Progenitor cell of endocrine pancreas (in vitro differentiated cells): ENCODE data around the gene PRKN. TPM values are rescaled to one million over a fixed set of nuclear protein-coding genes. Genes with fewer than 3 reads are reported as not detected.

Experiments
- DNase-seq: peaks from one replicate; pipeline ENCODE4 v3.0.0; 2021; ENCODE audit warnings: low spot score; ENCODE audit not compliant: unreplicated experiment
- H3K27ac Mint-ChIP-seq: 2 replicates; pipeline ENCODE4 v1.8.0; 2021; ENCODE audit warnings: mild to moderate bottlenecking, moderate library complexity, mixed read lengths
- H3K27me3 Mint-ChIP-seq: 2 replicates; pipeline ENCODE4 v1.8.0; 2021; ENCODE audit warnings: mixed read lengths
- H3K36me3 Mint-ChIP-seq: 2 replicates; pipeline ENCODE4 v1.8.0; 2022; ENCODE audit warnings: mixed read lengths; ENCODE audit not compliant: insufficient read depth
- H3K4me1 Mint-ChIP-seq: 2 replicates; pipeline ENCODE4 v1.8.0; 2021; ENCODE audit warnings: low read depth, mixed read lengths
- H3K4me3 Mint-ChIP-seq: 2 replicates; pipeline ENCODE4 v1.8.0; 2021; ENCODE audit warnings: low read depth, mild to moderate bottlenecking, moderate library complexity, mixed read lengths
- H3K9me3 Mint-ChIP-seq: 2 replicates; pipeline ENCODE4 v1.8.0; 2021; ENCODE audit warnings: low read depth, mixed read lengths
- CTCF ChIP-seq: fragments of 200-600 bp; sonication (generic); IDR thresholded peaks from one replicate; pipeline ENCODE4 v1.5.0; 2021; ENCODE audit warnings: antibody characterized with exemption, mild to moderate bottlenecking; ENCODE audit not compliant: unreplicated experiment
- total RNA-seq: library from RNA; stranded (reverse); gene quantifications from 2 replicates; pipeline ENCODE4 v1.2.1, GENCODE V29; 2021

The PRKN gene
- total RNA-seq, 1 donor from 2014 or later = 4.6 TPM

GRCh38 chr6:161906571-161906970 is 821.0 kb downstream of the PRKN start:
- Mint-ChIP-seq H3K27ac (no peak overlapping the region), H3K36me3 (no peaks in the 10 kb centered on the region), H3K27me3 (peaks cover 2% of the 10 kb centered on the region), H3K4me1 (no peaks in the 10 kb centered on the region), H3K9me3 (no peaks in the 10 kb centered on the region), H3K4me3 (no peak overlapping the region)
- DNase-seq = no peak
- TF ChIP-seq CTCF = no peak

DNA sequence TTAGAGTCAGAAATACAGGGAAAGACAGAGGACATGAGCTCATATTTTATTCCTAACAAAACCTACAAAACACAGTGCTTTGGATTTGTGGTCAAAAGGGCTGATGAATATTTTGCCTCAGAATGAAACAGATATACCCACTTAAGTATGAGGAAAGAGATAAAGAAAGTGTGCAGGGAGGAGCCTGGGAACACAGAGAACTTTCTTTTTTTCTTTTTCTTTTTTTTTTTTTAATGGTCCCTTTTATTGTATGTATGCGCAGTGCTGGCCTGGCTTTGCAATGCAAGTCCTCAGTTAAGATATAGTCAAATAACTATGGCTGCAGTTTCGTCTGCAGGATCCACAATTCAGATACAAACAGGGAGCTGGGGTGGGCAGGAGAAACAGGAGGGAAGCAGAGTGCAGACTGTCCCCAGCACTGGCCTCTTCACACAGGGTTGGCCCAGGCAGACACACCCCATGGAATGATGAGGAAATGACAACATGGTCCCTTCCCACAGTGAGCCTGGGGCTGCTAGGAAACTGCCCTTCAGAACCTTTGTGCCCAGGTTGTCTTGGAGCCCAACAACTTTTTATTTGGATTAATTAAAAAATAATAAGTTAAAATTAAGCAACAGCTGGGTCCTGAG is 823.9 kb downstream of the PRKN start:
- DNase-seq = no peak
- Mint-ChIP-seq H3K9me3 (no peaks in the 10 kb centered on the region), H3K36me3 (no peaks in the 10 kb centered on the region), H3K4me1 (no peaks in the 10 kb centered on the region), H3K27ac (no peak overlapping the region), H3K4me3 (no peak overlapping the region), H3K27me3 (peaks cover 2% of the 10 kb centered on the region)
- TF ChIP-seq CTCF = no peak

GRCh38 chr6:161901740-161902426 is 825.7 kb downstream of the PRKN start:
- Mint-ChIP-seq H3K9me3 (no peaks in the 10 kb centered on the region), H3K4me3 (no peak overlapping the region), H3K27ac (no peak overlapping the region), H3K27me3 (peaks cover 2% of the 10 kb centered on the region), H3K4me1 (no peaks in the 10 kb centered on the region), H3K36me3 (no peaks in the 10 kb centered on the region)
- no peak for DNase-seq
- TF ChIP-seq CTCF = no peak

DNA sequence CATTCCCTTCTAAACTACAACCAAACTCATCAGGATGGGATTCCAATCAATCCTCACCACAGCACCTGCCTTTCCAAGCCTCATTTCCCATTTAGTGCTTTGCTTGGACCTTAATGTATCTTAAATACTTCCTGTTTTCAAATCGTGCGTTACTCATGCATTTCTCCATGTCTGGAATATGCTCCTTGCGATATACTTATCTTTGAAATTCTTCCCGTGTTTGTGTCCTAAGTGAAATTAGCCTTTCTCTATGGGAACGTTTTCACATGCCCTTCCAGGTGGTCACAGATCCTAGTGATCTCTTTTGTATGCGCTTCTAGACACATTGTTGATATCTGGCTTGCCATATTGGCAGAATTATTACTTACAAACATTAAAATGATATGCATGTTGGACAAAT is 833.1 kb downstream of the PRKN start:
- H3K36me3 Mint-ChIP-seq = no peaks in the 10 kb centered on the region
- DNase-seq = no peak
- H3K27ac Mint-ChIP-seq = no peak overlapping the region
- H3K27me3 Mint-ChIP-seq = peaks cover 24% of the 10 kb centered on the region
- peaks cover 2% of the 10 kb centered on the region for H3K9me3 Mint-ChIP-seq
- H3K4me1 Mint-ChIP-seq = no peaks in the 10 kb centered on the region
- no peak for TF ChIP-seq CTCF
- H3K4me3 Mint-ChIP-seq = no peak overlapping the region

DNA sequence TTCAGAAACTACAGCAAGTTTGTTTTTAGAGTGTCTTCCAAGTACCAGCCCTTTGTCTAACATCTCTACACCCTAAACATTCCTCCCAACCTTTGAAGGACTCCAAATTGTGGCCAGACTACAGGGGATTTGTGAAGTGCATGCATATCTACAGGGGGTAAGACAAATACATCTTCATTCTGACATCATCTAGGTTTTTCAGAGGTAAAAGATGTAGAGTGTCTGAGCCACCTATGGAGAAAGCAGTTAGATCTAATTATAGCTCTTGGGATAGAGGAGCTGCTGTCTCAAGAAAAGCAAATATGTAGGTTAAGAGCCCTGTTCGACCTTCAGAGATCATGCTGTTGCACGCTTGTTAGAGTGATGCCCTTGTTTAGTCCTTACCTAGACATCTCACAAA is 836.0 kb downstream of the PRKN start:
- Mint-ChIP-seq H3K36me3 (no peaks in the 10 kb centered on the region), H3K4me3 (no peak overlapping the region), H3K27me3 (peaks cover 24% of the 10 kb centered on the region), H3K4me1 (no peaks in the 10 kb centered on the region), H3K9me3 (peaks cover 2% of the 10 kb centered on the region), H3K27ac (no peak overlapping the region)
- TF ChIP-seq CTCF = no peak
- DNase-seq = no peak
